Endothelial cell (in vitro differentiated cells): ENCODE measurements around the gene ACSF3. TPM values are rescaled to one million over a fixed set of nuclear protein-coding genes. Genes with fewer than 3 reads are reported as not detected.
"Not testable (repeated sequence)": the region's sequence is repeated elsewhere in the genome, so short reads cannot be mapped to it uniquely, and the experiment has no call there.

Experiments
- DNase-seq: peaks from one replicate; pipeline ENCODE4 v3.0.0; 2021; ENCODE audit warnings: low spot score
- H3K27ac Mint-ChIP-seq: one replicate; pipeline ENCODE4 v1.8.0; 2021; ENCODE audit warnings: mixed read lengths, inconsistent platforms; ENCODE audit not compliant: unreplicated experiment
- H3K27me3 Mint-ChIP-seq: one replicate; pipeline ENCODE4 v1.8.0; 2021; ENCODE audit warnings: mild to moderate bottlenecking, moderate library complexity, mixed read lengths, inconsistent platforms; ENCODE audit not compliant: unreplicated experiment
- H3K36me3 Mint-ChIP-seq: one replicate; pipeline ENCODE4 v1.8.0; 2021; ENCODE audit warnings: mild to moderate bottlenecking, low read depth, mixed read lengths, inconsistent platforms; ENCODE audit not compliant: unreplicated experiment
- H3K4me1 Mint-ChIP-seq: one replicate; pipeline ENCODE4 v1.8.0; 2021; ENCODE audit warnings: mild to moderate bottlenecking, mixed read lengths, inconsistent platforms; ENCODE audit not compliant: unreplicated experiment
- H3K4me3 Mint-ChIP-seq: one replicate; pipeline ENCODE4 v1.8.0; 2021; ENCODE audit warnings: mild to moderate bottlenecking, mixed read lengths, inconsistent platforms; ENCODE audit not compliant: unreplicated experiment
- H3K9me3 Mint-ChIP-seq: one replicate; pipeline ENCODE4 v1.8.0; 2021; ENCODE audit warnings: mixed read lengths, inconsistent platforms; ENCODE audit not compliant: unreplicated experiment
- total RNA-seq: library from RNA; stranded (reverse); fragmentation: NEBNext Ultra II Directional; extraction: Animal tissue kit (Norgen Biotek cat#: 25700); gene quantifications from one replicate; pipeline ENCODE4 v1.2.1, GENCODE V29; 2021; ENCODE audit not compliant: unreplicated experiment
- TF ChIP-seq, protein P1 (sequence below): fragments of 200-600 bp; sonication (generic); IDR thresholded peaks from one replicate; pipeline ENCODE4 v1.5.0; 2021; ENCODE audit warnings: antibody characterized with exemption; ENCODE audit not compliant: unreplicated experiment

ACSF3 gene
- total RNA-seq, 1 donor from 2014 or later = 28.2 TPM

- Mint-ChIP-seq H3K27me3 (peaks cover 5% of the 10 kb centered on the region), H3K36me3 (no peaks in the 10 kb centered on the region), H3K4me1 (no peaks in the 10 kb centered on the region), H3K4me3 (no peak overlapping the region), H3K9me3 (no peaks in the 10 kb centered on the region), H3K27ac (no peak overlapping the region)
- DNase-seq = no peak
- TF ChIP-seq, protein P1, sequence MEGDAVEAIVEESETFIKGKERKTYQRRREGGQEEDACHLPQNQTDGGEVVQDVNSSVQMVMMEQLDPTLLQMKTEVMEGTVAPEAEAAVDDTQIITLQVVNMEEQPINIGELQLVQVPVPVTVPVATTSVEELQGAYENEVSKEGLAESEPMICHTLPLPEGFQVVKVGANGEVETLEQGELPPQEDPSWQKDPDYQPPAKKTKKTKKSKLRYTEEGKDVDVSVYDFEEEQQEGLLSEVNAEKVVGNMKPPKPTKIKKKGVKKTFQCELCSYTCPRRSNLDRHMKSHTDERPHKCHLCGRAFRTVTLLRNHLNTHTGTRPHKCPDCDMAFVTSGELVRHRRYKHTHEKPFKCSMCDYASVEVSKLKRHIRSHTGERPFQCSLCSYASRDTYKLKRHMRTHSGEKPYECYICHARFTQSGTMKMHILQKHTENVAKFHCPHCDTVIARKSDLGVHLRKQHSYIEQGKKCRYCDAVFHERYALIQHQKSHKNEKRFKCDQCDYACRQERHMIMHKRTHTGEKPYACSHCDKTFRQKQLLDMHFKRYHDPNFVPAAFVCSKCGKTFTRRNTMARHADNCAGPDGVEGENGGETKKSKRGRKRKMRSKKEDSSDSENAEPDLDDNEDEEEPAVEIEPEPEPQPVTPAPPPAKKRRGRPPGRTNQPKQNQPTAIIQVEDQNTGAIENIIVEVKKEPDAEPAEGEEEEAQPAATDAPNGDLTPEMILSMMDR = no peak
Observed at GRCh38 chr16:89067677-89068443, 25.8 kb upstream of the ACSF3 start.

DNA sequence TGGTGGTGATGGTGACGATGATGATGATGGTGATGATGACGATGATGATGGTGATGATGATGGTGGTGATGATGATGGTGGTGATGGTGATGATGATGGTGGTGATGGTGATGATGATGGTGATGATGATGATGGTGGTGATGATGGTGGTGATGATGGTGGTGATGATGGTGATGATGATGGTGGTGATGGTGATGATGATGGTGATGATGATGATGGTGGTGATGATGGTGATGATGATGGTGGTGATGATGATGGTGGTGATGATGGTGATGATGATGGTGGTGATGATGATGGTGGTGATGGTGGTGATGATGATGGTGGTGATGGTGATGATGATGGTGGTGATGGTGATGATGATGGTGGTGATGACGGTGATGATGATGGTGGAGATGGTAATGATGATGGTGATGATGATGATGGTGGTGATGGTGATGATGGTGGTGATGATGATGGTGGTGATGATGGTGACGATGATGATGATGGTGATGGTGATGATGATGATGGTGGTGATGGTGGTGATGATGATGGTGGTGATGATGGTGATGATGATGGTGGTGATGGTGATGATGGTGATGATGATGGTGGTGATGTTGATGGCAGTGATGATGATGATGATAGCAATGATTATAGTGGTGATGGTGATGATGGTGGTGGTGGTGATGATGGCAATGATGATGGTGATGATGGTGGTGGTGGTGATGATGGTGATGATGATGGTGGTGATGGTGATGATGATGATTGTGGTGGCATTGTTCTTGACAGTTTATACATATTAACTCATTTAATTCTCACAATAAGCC lies 24.6 kb upstream of the ACSF3 start:
- not testable (repeated sequence) for H3K36me3 Mint-ChIP-seq, H3K27ac Mint-ChIP-seq, H3K9me3 Mint-ChIP-seq, DNase-seq, H3K27me3 Mint-ChIP-seq, H3K4me3 Mint-ChIP-seq, H3K4me1 Mint-ChIP-seq

- no peak for DNase-seq
- Mint-ChIP-seq H3K9me3 (no peaks in the 10 kb centered on the region), H3K27me3 (peaks cover 5% of the 10 kb centered on the region), H3K4me1 (no peaks in the 10 kb centered on the region), H3K4me3 (no peak overlapping the region), H3K27ac (no peak overlapping the region), H3K36me3 (no peaks in the 10 kb centered on the region)
- TF ChIP-seq, protein P1 = no peak
Observed at GRCh38 chr16:89069920-89070319, 23.7 kb upstream of the ACSF3 start.

- H3K9me3 Mint-ChIP-seq = peaks cover 1% of the 10 kb centered on the region
- no peak overlapping the region for H3K4me3 Mint-ChIP-seq
- H3K27me3 Mint-ChIP-seq = peaks cover 6% of the 10 kb centered on the region
- no peak for DNase-seq
- peaks cover under 1% of the 10 kb centered on the region for H3K36me3 Mint-ChIP-seq
- no peak overlapping the region for H3K27ac Mint-ChIP-seq
- TF ChIP-seq, protein P1 = no peak
- H3K4me1 Mint-ChIP-seq = no peaks in the 10 kb centered on the region
Observed at GRCh38 chr16:89070590-89070989, 23.1 kb upstream of the ACSF3 start.

DNA sequence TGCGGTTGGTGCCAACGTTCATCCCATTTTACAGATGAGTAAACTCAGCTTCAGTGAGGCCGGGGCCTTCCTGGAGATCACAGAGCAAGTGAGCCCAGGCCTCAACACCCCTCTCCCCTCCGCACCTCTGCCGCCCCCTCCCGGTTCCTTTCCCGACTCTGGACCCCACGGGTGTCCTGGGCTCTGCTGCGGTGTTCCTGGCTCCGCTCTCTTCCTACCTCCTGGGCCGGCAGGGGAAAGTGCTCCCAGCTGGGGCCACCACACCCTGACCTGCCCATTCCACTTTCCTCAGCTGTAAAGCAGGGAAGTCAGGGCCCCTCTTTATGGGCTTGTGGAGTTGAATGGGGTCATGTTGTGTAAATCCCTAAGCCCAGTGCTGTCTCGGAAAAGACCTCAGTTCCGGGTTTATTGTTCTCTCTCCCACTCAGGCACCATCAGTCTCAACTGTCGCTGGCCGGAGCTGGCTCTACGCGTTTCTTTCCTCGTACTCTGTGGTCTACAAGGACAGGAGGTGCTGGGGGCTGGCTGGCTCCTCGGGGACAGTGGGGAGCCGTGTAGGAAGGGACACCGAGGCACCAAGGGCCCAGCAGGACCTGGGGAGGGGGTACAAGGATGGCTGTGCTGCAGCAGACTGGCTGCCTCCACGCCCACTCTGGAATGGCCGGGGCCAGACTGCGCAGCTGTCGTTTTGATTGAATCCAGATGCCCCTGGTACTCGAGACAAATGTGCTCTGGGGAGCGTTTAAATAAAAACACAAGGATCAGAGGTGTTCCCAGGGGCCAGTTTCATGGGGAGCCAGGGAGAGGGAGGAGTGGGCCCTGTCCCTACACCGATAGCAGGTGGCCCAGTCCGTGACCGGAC lies 21.7 kb upstream of the ACSF3 start:
- Mint-ChIP-seq H3K4me1 (no peaks in the 10 kb centered on the region), H3K27me3 (peaks cover 9% of the 10 kb centered on the region), H3K36me3 (peaks cover 6% of the 10 kb centered on the region), H3K27ac (no peak overlapping the region), H3K4me3 (no peak overlapping the region), H3K9me3 (peaks cover 5% of the 10 kb centered on the region)
- TF ChIP-seq, protein P1 = no peak
- DNase-seq = no peak
